GM21576 (cell line): ENCODE data around the gene NINJ2.
A peak's percentile ranks its signal among the peaks of the same experiment; 100 is the strongest.
"Not testable (repeated sequence)": the region's sequence is repeated elsewhere in the genome, so short reads cannot be mapped to it uniquely, and the experiment has no call there.

Source experiments
- ATAC-seq: cut with Tn5 transposase; IDR thresholded peaks from one replicate; pipeline ENCODE4 v1.9.1; 2021; ENCODE audit warnings: mild to moderate bottlenecking, moderate library complexity; ENCODE audit not compliant: unreplicated experiment

NINJ2 gene

DNA sequence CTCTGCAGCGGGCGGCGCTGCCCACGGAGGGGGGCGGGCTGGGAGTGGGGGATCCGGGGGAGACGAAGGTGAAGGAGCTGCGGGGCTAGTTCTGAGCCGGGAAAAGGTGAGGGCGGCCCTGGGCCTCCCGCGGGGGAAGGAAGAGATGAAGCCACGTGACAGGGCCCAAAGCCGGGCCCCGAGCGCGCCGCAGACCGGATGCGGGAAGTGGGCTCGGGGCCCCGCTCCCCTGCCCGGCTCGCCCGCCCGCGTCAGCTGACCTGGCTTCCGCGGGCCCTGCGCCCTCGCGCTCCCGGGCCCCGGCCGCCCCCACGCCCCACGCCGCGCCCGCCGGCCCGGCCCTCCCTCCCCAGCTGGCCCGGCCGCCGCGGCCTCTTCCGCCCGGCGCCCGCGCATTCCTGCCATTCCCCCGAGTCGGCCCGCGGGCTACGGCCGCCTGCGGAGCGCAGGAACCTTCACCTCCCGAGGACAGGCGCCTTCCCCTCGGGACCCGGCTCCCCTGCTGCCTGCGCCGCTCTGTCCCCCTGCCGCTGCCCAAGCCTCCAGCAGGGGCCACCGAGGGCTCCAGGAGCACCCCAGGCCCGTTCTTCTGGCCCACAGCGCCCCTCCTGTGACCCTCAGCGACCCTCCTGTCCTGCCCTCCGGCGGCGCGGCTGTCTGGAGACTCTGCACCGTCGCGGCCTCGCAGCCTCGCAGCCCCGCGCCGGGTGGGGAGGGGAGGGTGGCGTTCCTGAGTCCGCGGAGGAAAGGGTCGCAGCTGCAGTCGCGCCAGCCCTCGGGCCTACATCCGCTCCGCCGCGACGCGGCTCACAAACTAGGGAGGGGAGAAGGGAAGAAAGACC is 20.4 kb downstream of the NINJ2 start:
- ATAC-seq: peak; percentile 53

DNA sequence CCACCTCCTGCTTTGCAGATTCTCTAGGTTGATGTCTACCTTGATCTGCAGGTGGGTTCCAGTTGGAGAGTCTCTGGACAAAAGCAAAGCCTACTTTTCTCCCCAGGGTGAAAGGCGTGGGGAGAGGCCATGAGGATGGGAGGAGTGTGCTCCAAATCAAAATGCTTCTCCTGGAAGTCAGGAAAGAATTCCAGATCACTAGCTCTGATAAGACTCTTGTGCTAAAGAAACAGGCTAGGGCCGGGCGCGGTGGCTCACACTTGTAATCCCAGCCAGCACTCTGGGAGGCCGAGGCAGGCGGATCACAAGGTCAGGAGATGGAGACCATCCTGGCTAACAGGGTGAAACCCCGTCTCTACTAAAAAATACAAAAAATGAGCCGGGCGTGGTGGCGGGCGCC is 21.9 kb downstream of the NINJ2 start:
- not testable (repeated sequence) for ATAC-seq

DNA sequence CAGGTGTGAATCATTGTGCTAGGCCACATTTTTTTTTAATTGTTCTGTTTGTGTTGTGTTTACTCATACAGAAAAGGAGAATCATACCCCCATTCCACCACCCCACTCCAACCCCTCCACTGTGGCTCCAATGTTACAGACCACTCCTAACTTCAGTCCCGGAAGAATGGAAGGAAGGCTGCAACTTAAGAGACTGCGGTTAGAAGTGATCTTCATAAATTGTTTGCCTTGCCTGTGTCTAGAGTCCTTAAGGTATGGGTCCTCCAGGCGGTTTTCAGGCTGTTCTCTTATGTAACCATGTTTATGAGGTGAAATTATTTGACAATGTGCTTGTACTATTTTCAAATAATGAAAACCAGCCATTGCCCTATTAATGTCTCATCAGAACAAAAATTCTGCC is 22.5 kb downstream of the NINJ2 start:
- ATAC-seq: no peak

DNA sequence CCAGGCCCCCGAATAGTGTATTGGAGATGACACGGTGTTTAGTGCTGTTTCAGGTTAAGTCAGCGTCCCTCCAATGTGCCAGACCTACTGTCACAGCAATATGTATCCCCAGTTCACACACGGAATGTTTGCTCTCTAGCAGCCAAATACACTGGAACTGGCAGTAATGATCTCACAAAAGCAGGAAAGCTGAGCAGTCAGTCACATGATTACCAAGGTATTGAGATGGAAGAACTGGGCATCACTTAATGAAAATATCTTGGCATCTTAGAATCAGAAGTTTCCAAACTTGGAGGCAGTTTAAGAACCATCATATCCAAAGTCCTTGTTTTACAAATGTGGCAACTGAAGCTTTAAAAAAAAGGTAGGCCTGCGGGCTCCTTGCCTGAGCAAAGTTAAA is 23.3 kb downstream of the NINJ2 start:
- ATAC-seq: no peak

DNA sequence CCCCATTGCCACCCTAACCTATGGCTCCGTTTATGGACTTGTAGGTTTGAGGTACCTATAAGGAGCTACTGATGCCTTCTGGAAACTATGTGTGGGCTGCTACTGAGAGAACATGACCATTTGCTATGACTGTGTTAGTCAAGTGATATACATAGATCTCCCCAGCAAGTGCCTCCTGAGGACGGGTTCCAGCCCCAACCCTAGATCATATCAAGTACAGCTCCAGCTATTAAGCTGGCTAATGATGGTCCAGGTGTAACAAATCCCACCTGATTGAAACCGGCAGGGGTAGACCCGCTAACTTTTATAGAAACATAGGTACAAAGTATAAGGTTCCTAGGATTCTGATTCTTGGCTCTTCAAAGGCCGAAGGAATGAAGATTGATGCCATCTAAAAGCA is 23.7 kb downstream of the NINJ2 start:
- ATAC-seq: no peak

DNA sequence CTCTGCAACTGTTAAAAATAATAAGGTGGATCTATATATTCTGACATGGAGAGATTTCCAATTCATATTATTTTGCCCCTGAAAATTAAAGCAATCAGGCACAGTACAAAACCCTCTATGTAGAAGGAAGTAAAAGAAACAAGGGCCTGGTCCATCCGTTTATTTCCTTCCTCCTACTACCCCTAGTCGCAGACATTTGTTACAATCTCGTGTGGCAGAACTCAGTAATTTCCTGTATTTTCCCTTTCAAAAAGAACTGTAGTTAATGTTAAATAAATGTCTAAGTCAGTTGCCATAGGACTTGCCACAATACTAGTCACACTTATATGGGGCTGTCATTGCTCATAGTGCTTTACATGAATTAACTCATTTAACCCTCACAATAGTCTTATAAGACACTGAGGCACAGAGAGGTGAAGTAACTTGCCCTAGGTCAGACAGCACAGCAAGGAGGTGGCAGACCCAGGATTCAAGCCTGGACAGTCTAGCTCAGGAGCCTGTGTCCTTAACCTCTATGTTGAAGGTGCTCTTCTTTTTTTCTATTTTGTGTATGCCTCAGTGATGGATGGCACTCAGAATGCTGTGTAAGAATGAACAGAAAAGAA is 24.2 kb downstream of the NINJ2 start:
- ATAC-seq: no peak

DNA sequence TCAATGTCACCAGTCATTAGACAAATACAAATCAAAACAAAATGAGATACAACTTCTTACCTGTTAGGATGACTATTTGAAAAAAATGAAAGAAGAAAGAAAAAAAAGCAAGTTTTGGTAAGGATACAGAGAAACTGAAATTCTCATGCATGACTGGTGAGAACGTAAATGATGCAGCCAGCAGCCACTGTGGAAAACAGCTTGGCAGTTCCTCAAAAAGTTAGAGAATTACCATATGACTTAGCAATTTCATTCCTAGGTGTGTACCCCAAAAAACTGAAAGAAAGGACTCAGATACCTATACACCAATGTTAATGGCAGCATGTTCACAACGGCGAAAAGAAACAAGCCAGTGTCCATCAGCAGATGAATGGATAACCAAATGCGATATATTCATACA is 26.6 kb downstream of the NINJ2 start:
- ATAC-seq: no peak

DNA sequence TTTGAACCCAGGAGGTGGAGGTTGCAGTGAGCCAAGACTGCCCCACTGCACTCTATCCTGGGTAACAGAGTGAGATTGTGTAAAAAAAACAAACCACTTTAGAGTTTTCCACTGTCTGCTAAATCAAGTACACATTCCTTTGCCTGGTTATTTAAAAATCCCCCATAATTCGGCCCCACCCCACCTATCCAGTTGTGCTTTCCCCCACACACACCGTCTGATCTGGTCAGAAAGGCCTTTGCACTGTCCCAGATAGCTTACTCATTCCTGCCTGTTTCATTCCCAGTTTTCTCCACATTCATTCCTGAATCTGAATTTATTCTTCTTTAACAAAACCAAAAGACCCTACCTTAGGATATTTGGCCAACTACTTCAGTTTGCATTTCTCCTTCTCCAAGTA is 29.5 kb downstream of the NINJ2 start:
- no peak for ATAC-seq

DNA sequence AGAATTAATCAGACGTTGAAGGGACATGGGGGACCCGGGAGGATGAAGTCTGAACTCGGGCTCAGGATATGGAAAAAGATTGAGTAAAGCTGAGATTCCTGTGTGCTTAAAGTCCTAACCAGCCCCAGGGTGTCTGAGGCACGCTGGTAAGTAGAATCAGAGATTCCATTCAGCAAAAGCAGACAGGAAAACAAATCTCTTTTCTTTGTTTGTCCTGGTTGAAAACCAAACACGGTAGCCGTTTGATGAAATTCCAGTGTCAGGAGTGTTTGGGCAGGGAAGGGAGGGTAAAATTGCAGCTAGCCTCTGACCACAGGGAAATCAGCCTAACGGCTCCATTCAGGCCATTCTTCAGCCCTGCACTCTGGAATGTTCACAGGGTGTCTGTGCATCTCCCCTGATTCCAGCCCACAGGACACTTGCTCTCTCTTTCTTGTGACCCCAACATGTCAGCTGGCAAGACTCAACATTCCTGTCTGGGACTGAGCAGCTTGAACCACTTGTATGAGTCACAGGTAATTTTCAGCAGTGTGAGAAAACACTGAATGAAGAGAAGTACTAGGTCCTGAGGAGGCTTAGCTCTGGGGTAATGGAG is 31.0 kb downstream of the NINJ2 start:
- no peak for ATAC-seq

DNA sequence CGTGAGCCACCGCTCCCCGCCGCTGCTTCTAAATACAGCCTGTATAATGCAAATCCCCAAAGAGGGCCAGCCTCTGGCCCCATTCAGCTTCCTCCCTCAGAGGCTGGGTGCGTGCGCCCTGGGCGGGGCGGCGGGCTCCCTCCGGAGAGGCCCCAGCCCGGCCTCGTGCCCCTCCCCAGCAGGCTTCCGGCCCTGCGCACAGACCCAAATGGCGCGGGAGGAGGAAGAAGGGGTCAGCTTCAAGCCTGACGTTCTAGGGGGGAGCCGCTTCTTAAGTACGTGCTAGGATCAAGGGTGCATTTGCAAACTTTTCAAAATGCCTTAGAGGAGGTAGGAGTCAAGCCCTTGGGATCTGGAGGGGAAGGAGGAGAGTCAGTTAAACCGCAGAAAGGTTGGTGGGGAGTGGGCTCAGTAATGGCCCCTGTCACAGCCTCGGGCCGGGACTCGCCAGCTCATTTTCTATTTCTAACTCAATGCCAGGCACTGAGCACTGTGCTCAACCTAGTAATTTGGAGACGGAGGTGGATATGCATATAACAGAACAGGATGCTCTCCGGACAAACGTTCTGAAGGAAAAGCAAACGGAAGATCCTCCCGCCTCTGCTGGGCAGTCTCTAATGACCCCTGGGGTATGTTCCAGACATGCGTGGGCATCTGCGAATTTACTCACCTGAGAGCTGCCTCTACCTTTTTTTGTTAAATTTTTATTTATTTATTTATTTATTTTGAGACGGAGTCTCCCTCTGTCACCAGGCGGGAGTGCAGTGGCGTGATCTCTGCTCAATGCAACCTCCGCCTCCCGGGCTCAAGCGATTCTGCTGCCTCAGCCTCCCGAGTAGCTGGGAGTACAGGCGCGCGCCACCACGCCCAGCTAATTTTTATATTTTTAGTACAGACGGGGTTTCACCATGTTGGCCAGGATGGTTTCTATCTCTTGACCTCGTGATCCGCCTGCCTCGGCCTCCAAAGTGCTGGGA is 32.3 kb downstream of the NINJ2 start:
- ATAC-seq: peak; percentile 90

DNA sequence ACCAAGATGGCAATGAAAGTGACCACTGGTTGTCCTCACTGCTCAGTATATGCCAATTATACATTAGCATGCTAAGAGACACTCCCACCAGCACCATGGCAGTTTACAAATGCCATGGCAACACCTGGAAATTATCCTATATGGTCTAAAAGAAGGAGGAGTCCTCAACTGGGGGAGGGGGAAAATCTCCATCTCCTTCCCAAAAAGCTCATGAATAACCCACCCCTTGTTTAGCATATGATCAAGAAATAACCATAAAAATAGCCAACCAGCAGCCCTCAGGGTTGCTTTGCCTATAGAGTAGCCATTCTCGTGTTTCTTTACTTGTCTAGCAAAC is 34.5 kb downstream of the NINJ2 start:
- not testable (repeated sequence) for ATAC-seq

DNA sequence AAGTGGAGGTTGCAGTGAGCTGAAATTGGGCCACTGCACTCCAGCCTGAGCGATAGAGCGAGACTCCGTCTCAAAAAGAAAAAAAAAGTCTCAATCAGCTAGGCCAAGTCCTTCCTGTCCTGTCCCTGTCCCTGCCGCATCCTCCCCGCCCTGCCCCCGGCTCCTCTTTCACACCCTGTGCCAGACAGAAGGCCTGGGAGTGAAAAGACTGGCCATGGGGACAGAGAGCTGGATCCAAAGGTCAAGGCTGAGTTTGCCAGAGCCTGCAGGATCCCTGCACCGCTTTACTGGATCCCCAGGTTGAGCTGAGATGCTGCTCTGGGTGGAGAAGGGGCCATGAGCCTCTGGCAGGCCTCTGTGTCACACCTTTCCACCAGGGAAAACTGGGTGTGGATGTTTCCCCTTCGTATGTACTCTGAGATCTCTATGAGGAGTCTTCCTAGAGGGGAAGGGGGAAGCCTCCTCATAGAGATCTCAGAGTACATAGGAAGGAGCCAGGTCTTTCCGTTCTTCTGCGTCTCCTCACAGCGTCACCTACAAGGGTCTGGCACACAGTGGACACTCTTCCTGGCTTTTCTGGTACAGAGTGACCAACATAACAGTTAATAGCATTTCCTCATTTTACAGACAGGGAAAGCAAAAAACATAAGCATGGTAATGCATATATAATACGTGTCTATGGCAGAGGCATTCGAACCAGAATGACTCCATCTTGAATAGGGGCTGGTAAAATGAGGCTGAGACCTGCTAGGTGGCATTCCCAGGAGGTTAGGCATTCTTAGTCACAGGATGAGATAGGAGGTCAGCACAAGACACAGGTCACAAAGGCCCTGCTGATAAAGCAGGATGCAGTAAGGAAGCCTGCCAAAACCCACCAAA is 35.1 kb downstream of the NINJ2 start:
- no peak for ATAC-seq

DNA sequence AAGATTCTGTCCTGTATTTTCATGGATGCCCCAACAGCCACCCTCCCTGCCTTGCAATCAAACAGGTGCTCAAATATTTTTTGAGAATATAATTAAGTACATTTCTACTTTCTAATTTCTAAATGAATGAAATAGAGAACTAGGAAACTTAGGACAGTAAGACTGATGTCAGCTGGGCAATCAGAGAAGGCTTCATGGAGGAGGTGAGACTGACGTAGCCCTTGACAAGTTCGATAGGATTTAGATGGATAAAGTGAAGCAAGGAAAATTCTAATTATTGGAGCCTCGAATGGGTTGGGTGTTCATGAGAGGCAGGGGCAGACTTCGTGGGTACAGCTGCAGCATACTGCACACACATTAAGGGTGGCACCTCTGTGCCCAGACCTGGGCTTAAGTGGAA is 36.0 kb downstream of the NINJ2 start:
- no peak for ATAC-seq

DNA sequence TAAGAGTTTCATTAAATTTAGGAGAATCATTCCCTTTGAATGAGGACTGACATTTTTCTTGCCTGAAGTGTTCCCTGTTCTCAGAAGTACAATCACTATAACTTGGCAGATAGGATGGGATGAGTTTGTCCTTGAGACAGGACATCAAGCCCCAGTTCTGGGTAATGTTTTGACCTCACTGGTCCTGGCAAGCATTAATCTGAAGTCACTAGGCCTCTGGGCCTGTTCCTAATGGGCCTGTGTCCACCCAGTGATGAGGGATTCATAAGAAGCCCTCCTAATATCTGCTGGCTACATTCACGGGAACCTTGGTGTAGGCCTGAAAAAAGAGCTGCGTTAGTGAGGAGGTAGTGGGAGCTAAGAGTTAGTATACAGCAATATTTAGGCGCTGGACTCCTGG is 37.2 kb downstream of the NINJ2 start:
- no peak for ATAC-seq

DNA sequence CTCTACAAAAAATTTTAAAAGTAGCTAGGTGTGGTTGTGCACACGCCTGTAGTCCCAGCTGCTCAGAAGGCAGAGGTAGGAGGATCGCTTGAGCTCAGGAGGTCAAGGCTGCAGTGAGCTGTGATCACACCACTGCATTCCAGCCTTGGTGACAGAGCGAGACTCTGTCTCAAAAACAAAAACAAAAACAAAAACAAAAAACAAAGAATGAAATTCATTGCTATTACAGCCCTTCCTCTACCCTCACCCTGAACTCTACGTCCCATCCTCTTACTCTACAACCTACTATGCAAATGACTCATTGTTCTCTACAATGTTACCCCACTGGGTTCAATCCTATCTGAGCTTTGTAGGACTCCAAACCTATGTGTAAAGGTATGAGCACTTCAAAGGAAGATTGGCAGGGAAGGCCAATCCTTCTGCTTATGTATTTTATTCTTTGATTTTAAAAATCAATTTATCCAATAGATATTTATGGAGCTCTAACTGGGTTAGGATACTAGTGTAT is 39.3 kb downstream of the NINJ2 start:
- no peak for ATAC-seq

DNA sequence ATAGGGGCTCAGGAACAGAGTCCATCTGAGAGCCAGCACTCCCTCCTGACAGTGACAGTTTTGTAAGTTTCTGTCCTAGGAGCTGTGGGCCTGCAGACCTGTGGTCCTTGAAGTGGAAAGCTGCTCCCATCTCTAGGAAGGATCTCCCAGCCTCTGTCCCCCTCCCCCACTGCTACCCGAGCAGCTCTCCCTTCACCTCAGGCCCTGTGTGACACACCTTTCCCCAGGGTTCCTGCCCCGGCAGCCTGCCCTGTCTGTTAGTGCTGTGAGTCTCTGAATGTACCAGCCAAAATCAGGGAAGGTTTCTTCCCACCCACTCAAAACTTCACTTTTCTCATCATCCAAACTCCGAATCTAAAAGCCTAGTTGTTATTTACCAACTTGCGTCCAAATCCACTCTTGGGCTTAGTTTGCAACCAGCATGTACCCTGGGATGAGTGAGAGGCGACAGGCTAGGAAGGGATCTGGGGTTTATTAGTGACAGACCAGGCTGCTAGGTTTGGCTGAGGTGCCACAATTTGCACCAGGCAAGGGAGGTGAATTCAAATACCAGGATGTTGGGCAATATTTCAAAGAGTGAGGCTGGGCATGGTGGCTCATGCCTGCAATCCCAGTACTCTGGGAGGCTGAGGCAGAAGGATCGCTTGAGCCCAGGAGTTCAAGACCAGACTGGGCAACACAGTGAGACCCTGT is 39.9 kb downstream of the NINJ2 start:
- no peak for ATAC-seq

DNA sequence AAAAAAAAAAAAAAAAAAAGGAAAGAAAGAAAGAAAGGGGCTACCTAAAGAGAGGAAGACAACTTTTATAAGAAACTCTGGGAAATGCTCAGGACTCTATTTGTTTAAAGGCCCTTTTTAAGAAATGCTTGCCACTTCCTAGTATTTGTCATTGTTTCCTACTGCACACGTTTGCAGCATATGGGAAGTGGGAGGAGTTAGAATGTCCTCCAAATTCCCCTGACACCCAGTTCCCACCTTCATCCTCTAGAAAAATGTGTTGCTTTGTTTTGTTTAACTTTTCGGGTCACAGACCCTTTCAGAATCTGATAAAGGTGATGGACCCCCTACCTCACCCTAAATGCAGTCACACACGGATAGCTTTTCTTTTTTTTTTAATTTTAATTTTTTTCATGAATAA is 40.8 kb downstream of the NINJ2 start:
- ATAC-seq: no peak

DNA sequence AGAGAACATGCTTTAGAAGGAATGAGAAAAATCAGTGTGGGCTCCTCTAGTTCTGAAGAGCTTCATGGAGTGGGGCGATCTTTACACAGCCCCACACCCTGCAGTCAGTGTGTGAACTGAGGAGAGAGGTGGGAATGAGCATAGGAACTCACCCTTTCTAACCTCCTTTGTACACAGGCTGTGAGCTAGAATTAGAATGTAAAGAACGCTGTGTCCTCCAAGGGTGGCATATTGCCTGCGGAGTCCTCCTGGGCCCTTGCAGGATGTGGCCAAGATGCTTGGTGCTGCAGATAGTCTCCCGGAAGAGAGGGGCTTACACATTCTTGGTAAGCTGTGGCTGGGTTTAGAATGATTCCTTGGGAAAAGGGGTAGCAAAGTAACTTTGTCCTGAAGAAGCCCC is 43.9 kb downstream of the NINJ2 start:
- ATAC-seq: no peak

DNA sequence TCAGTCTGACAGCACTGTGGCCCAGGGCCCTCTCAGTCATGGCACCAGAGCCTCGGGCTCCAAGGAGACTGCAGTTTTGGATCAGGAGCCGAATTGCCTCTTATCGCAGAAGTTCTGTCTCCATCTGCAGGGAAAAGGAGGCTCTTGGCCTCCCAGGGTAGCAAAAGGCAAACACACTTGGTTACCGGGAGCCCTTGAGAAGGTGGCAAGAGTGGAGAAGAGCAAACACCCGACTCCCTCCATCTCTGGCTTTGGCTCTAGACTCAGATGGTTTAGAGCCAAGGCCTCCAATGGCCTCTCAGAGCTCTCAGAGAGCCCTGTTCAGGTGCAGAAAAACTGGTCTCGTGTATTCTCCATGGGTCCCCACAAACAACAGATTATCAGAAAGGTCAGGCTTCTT is 44.6 kb downstream of the NINJ2 start:
- ATAC-seq: no peak
